BE2C (cell line): Measurements from ENCODE around the gene HCN1.
"Not testable (repeated sequence)": the region's sequence is repeated elsewhere in the genome, so short reads cannot be mapped to it uniquely, and the experiment has no call there.

Source experiments
- DNase-seq: peaks from one replicate; pipeline ENCODE4 v3.0.0-alpha.2; 2020
- H3K27me3 ChIP-seq: fragments of 250-450 bp; sonication (Bioruptor Pico); 2 replicates; pipeline ENCODE4 v1.5.1; 2020; ENCODE audit warnings: mild to moderate bottlenecking
- H3K36me3 ChIP-seq: fragments of 250-450 bp; sonication (Bioruptor Pico); 2 replicates; pipeline ENCODE4 v1.5.1; 2020; ENCODE audit warnings: mild to moderate bottlenecking
- H3K4me1 ChIP-seq: fragments of 250-450 bp; sonication (Bioruptor Pico); 2 replicates; pipeline ENCODE4 v1.5.1; 2020
- H3K4me3 ChIP-seq: 2 replicates; pipeline ENCODE4 v1.5.1; 2011; ENCODE audit warnings: low read depth, low read length
- H3K9me3 ChIP-seq: fragments of 250-450 bp; sonication (Bioruptor Pico); 2 replicates; pipeline ENCODE4 v1.5.1; 2020
- TF ChIP-seq, protein P1 (sequence below): IDR thresholded peaks from 2 replicates; pipeline ENCODE4 v1.5.1; 2012; ENCODE audit warnings: mild to moderate bottlenecking, low read depth, low read length

HCN1 gene

DNA sequence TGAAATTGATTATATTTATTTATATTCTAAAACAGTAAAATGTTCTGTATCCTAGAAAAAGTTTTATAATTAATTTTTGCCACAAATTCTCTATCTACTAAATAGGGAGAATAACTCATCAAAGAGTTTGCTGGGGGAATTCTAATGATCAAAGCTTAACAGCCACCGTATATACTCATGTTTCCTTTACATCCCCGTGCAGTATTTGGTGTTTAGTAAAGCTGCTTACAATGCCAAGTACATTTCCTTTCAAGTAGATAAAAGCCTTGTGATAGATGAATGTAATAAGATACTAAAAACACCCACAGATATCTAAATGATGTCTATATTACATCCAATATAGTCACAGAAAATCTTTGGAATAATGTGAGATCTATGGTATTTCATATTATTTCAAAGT is 312.2 kb downstream of the HCN1 start:
- Histone ChIP-seq H3K4me3 (no peak overlapping the region), H3K27me3 (no peaks in the 10 kb centered on the region), H3K36me3 (no peaks in the 10 kb centered on the region), H3K4me1 (peaks cover 7% of the 10 kb centered on the region), H3K9me3 (no peaks in the 10 kb centered on the region)
- no peak for DNase-seq
- TF ChIP-seq, protein P1, sequence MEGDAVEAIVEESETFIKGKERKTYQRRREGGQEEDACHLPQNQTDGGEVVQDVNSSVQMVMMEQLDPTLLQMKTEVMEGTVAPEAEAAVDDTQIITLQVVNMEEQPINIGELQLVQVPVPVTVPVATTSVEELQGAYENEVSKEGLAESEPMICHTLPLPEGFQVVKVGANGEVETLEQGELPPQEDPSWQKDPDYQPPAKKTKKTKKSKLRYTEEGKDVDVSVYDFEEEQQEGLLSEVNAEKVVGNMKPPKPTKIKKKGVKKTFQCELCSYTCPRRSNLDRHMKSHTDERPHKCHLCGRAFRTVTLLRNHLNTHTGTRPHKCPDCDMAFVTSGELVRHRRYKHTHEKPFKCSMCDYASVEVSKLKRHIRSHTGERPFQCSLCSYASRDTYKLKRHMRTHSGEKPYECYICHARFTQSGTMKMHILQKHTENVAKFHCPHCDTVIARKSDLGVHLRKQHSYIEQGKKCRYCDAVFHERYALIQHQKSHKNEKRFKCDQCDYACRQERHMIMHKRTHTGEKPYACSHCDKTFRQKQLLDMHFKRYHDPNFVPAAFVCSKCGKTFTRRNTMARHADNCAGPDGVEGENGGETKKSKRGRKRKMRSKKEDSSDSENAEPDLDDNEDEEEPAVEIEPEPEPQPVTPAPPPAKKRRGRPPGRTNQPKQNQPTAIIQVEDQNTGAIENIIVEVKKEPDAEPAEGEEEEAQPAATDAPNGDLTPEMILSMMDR, result no peak

DNA sequence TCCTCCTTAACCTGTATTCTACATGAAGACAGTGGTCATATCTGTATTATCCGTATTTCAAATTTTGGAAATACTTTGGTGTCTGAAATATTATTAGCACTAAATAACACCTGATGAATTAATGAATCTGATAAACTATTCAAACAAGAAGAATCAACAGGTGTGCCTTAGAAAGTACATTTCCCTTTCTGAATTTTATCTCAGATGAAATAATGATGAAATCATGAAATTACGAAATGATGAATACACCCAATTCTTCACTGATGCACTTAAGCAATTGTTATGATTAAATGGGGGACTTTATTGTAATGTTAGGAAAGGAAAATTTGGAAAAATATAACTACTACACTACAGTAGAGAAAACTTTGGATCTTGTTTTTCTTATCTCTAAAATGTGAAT is 313.6 kb downstream of the HCN1 start:
- no peaks in the 10 kb centered on the region for H3K9me3 ChIP-seq
- DNase-seq, result no peak
- TF ChIP-seq, protein P1, result no peak
- no peaks in the 10 kb centered on the region for H3K36me3 ChIP-seq
- H3K27me3 ChIP-seq, result no peaks in the 10 kb centered on the region
- H3K4me1 ChIP-seq, result peaks cover 7% of the 10 kb centered on the region
- H3K4me3 ChIP-seq, result no peak overlapping the region

DNA sequence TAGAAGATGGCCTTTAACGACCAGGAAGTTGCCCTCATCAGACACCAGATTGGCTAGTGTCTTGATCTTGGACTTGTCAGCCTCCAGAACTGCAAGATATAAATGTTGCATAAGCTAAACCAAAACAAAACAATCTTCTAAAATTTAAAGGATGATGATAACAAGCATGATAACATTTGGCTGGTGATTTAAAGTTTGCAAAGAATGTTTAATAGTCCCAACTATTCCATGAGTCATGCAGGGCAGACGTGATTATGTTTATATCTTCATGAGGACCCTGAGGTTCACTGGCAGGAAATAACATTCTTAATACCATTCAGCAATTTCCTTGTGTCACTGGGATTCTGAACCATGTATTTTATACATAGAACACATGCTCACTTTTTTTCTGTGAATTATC is 319.8 kb downstream of the HCN1 start:
- DNase-seq, result no peak
- H3K4me3 ChIP-seq, result no peak overlapping the region
- H3K36me3 ChIP-seq, result no peaks in the 10 kb centered on the region
- H3K4me1 ChIP-seq, result no peaks in the 10 kb centered on the region
- TF ChIP-seq, protein P1, result no peak
- H3K9me3 ChIP-seq, result no peaks in the 10 kb centered on the region
- no peaks in the 10 kb centered on the region for H3K27me3 ChIP-seq

DNA sequence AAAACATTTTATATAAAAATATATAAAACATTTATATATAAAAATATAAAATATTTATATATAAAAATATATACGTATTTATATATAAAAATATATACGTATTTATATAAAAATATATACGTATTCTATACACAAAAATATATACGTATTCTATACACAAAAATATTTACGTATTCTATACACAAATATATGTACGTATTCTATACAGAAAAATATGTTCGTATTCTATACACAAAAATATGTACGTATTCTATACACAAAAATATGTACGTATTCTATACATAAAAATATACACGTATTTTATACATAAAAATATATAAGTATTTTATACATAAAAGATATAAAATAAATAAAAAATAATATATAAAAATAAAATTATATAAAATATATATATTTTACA is 323.6 kb downstream of the HCN1 start:
- no peaks in the 10 kb centered on the region for H3K36me3 ChIP-seq
- TF ChIP-seq, protein P1, result no peak
- no peak overlapping the region for H3K4me3 ChIP-seq
- DNase-seq, result no peak
- no peaks in the 10 kb centered on the region for H3K9me3 ChIP-seq
- H3K4me1 ChIP-seq, result no peaks in the 10 kb centered on the region
- no peaks in the 10 kb centered on the region for H3K27me3 ChIP-seq

DNA sequence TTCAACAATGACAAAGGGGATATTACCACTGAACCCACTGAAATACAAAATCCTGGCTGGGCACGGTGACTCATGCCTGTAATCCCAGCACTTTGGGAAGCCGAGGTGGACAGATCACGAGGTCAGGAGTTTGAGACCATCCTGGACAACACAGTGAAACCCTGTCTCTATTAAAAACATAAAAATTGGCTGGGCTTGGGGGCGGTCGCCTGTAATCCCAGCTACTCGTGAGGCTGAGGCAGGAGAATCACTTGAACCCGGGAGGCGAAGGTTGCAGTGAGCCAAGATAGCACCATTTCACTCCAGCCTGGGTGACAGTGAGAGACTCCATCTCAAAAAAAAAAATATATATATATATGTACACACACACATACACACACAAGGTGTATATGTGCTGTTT is 324.8 kb downstream of the HCN1 start:
- not testable (repeated sequence) for H3K36me3 ChIP-seq, H3K9me3 ChIP-seq, H3K4me1 ChIP-seq, DNase-seq, H3K27me3 ChIP-seq, H3K4me3 ChIP-seq

DNA sequence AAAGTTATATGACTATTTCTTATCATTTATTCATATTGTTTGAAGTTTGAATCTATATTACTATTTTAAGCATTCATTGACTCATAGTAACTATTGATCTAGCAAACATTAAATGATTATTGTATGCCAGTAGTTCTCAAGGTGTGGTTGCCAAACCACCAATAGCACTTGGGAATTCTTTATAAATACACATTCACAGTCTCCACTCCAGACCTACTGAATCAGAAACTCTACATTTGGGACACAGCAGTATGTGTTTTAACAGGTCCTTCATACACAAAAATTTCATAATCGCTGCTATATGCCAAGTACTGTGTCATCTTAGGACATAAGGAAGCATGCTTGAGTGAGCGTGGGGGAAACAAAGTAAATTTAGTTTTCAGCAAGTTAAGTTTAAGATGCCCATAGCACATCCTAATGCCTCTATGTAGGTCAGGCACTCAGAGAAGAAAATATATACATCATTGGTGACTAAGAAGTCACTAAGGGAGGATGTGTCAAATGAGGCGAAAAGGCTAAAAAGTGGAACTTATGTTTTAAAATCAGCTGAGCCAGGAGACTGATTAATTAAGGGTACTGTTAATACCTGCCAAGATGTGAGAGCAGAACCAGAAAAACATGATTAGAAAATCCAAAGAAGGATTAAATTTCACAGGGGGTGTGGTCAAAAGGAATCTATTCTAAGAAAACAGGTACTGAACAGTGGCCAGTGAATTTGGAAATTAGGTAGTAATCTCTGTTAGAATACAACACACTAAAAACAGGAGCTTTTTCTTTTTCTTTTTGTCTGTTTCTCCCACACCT is 340.8 kb downstream of the HCN1 start:
- no peaks in the 10 kb centered on the region for H3K27me3 ChIP-seq
- H3K36me3 ChIP-seq, result peaks cover 6% of the 10 kb centered on the region
- H3K4me1 ChIP-seq, result peaks cover 8% of the 10 kb centered on the region; the same call in 1 of the 2 replicates
- no peaks in the 10 kb centered on the region for H3K9me3 ChIP-seq
- no peak overlapping the region for H3K4me3 ChIP-seq
- DNase-seq, result no peak
- TF ChIP-seq, protein P1, result no peak
